ENCODE measurements around the gene TTLL11.

- TF ChIP-seq CTCF (IDR thresholded peaks at IDR 0.05) (no peak), POLR2A (IDR thresholded peaks at IDR 0.05) (no peak)
Measured at GRCh38 chr9:121863955-121864354, 229.2 kb downstream of the TTLL11 start.
